AG10803 (cell line): Measurements from ENCODE around the gene GDF9.

Source experiments
- DNase-seq: peaks from one replicate; pipeline ENCODE4 v3.0.0; 2010; ENCODE audit warnings: low read depth
- H3K4me3 ChIP-seq: 2 replicates; pipeline ENCODE4 v1.5.1; 2011; ENCODE audit warnings: mild to moderate bottlenecking, low read length, control low read depth
- CTCF ChIP-seq: conservative IDR thresholded peaks from 2 replicates; pipeline ENCODE4 v1.5.1; 2011; ENCODE audit warnings: mild to moderate bottlenecking, low read length, control low read depth, inconsistent platforms

Gene GDF9

DNA sequence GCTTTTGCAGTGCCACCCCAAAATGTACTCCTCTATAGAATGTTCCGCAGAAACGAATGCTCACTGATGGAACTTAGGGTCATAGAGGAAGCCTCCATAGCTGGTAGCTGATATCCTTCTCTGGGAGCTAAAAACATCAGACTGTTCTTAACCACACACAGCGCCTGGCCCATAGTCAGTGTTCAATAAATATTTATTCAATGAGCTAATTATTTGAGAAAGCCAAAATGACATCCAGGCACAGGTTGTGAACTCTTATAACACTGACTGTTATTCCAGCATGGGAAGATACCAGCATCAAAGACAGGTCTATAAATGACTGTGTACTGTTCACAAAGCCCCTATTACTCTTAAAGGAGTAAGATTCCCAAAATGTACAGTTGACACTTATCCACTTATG, 12.9 kb downstream of the GDF9 start:
- TF ChIP-seq CTCF, result no peak
- no peak for DNase-seq
- H3K4me3 ChIP-seq, result no peak overlapping the region

- no peak for TF ChIP-seq CTCF
- no peak overlapping the region for H3K4me3 ChIP-seq
- peak; percentile 18 for DNase-seq
These were observed 16.2 kb downstream of the GDF9 start for GRCh38 chr5:132850066-132850465.

DNA sequence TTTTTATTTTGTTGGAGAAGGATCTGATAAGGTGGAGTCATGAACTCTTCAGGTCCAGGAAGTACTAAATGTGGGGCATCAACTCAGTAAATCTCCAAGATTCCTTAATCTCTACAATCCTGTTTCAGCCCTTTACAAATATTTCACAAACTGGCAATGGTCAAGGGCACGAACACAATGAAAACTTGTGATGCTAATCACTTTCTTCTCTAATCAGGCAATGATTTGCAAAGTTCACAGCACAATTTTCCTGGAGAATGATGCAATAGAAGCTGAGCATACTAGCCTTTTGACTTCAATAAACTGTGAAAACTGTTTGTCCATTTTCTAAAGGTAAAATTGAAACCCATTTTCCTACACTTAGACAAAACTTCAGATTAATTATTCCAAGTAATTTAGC, 16.9 kb downstream of the GDF9 start:
- TF ChIP-seq CTCF, result no peak
- no peak for DNase-seq
- no peak overlapping the region for H3K4me3 ChIP-seq

GRCh38 chr5:132848270-132848669, 18.0 kb downstream of the GDF9 start:
- TF ChIP-seq CTCF, result no peak
- H3K4me3 ChIP-seq, result no peak overlapping the region
- no peak for DNase-seq

DNA sequence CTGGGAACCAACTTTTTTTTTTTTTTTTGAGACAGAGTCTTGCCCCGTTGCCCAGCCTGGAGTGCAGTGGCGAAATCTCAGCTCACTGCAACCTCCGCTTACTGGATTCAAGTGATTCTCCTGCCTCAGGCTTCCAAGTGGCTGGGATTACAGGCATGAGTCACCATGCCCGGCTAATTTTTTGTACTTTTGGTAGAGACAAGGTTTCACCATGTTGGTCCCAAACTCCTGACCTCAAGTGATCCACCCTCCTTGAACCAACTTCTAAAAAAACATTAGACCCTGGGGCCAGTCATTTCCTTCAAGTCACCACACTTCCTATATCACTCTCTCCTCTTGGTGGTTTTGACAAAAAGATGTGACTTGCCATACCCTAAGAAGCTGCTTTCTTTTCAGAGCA, 25.0 kb downstream of the GDF9 start:
- no peak overlapping the region for H3K4me3 ChIP-seq
- no peak for TF ChIP-seq CTCF
- peak; percentile 27 for DNase-seq

- H3K4me3 ChIP-seq, result no peak overlapping the region
- TF ChIP-seq CTCF, result no peak
- no peak for DNase-seq
These were observed 25.4 kb downstream of the GDF9 start for GRCh38 chr5:132840896-132841295.

DNA sequence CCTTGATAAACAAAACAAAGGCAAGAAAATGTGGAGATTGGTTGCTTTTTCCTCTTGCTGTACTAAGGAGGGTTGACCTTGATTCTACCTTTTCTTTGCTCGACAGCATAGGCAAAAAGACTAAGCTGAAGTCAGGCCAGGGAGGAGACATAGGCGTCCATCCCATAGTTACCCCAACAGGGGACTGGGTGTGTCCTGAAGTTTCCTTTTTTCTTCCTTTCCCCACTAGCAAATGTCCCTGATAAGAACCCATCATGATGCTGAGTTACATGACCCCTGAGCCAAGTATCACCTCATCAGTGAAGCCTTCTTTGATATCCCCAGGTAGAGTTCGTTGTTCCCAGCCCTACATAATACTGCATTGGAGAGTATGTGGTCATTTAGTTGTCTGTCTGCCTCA, 26.0 kb downstream of the GDF9 start:
- H3K4me3 ChIP-seq, result no peak overlapping the region
- TF ChIP-seq CTCF, result no peak
- no peak for DNase-seq
